AG09309 (cell line): ENCODE data around the gene BCL11A.

Experiments
- DNase-seq: peaks from one replicate; pipeline ENCODE4 v3.0.0-alpha.2; 2010; ENCODE audit warnings: low read depth
- H3K4me3 ChIP-seq: 2 replicates; pipeline ENCODE4 v1.5.1; 2011; ENCODE audit warnings: mild to moderate bottlenecking, low read depth, low read length, moderate library complexity; ENCODE audit not compliant: control insufficient read depth
- CTCF ChIP-seq: IDR thresholded peaks from 2 replicates; pipeline ENCODE4 v1.5.1; 2011; ENCODE audit warnings: mild to moderate bottlenecking, low read depth, low read length, inconsistent platforms; ENCODE audit not compliant: insufficient read depth, control insufficient read depth; ENCODE audit errors: missing control alignments

BCL11A gene

GRCh38 chr2:60541056-60541651 is 12.3 kb downstream of the BCL11A start:
- no peak overlapping the region for H3K4me3 ChIP-seq
- no peak for DNase-seq
- TF ChIP-seq CTCF: no peak

GRCh38 chr2:60540074-60540473 is 13.4 kb downstream of the BCL11A start:
- no peak overlapping the region for H3K4me3 ChIP-seq
- no peak for TF ChIP-seq CTCF
- DNase-seq: no peak

- no peak overlapping the region for H3K4me3 ChIP-seq
- TF ChIP-seq CTCF: no peak
- no peak for DNase-seq
Observed at GRCh38 chr2:60539140-60539539, 14.3 kb downstream of the BCL11A start.

GRCh38 chr2:60538101-60538500 is 15.4 kb downstream of the BCL11A start:
- no peak for TF ChIP-seq CTCF
- no peak for DNase-seq
- H3K4me3 ChIP-seq: no peak overlapping the region

GRCh38 chr2:60536746-60537145 is 16.7 kb downstream of the BCL11A start:
- H3K4me3 ChIP-seq: no peak overlapping the region
- DNase-seq: no peak

GRCh38 chr2:60535685-60536312 is 17.7 kb downstream of the BCL11A start:
- no peak for TF ChIP-seq CTCF
- DNase-seq: no peak
- no peak overlapping the region for H3K4me3 ChIP-seq

More at GRCh38 chr2:60536746-60537145, 16.7 kb downstream of the BCL11A start:
- TF ChIP-seq CTCF: no peak
